Breast epithelium (tissue), 3 donors: ENCODE data around the gene RBFOX1.

Experiments used
- CTCF ChIP-seq, 3 donors: fragments of 450-650 bp; IDR thresholded peaks; one replicate each; pipeline ENCODE4 v1.5.1; 2016 to 2017; ENCODE audit warnings: antibody characterized with exemption in 3 of 3, mild to moderate bottlenecking in 3 of 3, moderate library complexity in 3 of 3
- POLR2A ChIP-seq: fragments of 450-650 bp; IDR thresholded peaks from one replicate; pipeline ENCODE4 v1.6.1; 2016; ENCODE audit warnings: antibody characterized with exemption, mild to moderate bottlenecking, moderate library complexity
- POLR2AphosphoS5 ChIP-seq, 3 donors: sonication (generic); formaldehyde crosslinking; IDR thresholded peaks; one replicate each; pipeline ENCODE4 v1.6.1; 2017; ENCODE audit warnings: antibody characterized with exemption in 3 of 3

GRCh38 chr16:7355758-7356157 lies 23.1 kb downstream of the RBFOX1 start:
- TF ChIP-seq CTCF (IDR thresholded peaks at IDR 0.05): no peak
- no peak for TF ChIP-seq POLR2AphosphoS5 (IDR thresholded peaks at IDR 0.05)
- TF ChIP-seq POLR2A: no peak
